Cardiac septum (tissue), 1 donor: ENCODE measurements around the gene NBPF9. TPM values are rescaled to one million over a fixed set of nuclear protein-coding genes. Genes with fewer than 3 reads are reported as not detected.
"Not testable (repeated sequence)": the region's sequence is repeated elsewhere in the genome, so short reads cannot be mapped to it uniquely, and the experiment has no call there.

Experiments
- DNase-seq: peaks from one replicate; pipeline ENCODE4 v3.0.0-alpha.2; 2020; ENCODE audit warnings: low spot score
- intact Hi-C: fragments of 100-400 bp; cut with DNase I; formaldehyde crosslinking; loops from one replicate; pipeline ENCODE4 v1.14.0; 2022
- total RNA-seq: library from RNA; stranded (reverse); fragmentation: NEBNext Ultra II Directional; extraction: Animal tissue kit (Norgen Biotek cat#: 25700); gene quantifications from one replicate; pipeline ENCODE4 v1.2.1, GENCODE V29; 2021
- donor health status: DM: no; HTN: no; CAD: no.

Gene NBPF9
- total RNA-seq, 1 donor from 2014 or later: 7.6 TPM

GRCh38 chr1:149018577-149018976, 84.8 kb downstream of the NBPF9 start:
- intact Hi-C loops, DNase-seq: not testable (repeated sequence)

GRCh38 chr1:149016626-149017025, 86.7 kb downstream of the NBPF9 start:
- DNase-seq, intact Hi-C loops: not testable (repeated sequence)

- intact Hi-C loops, DNase-seq: not testable (repeated sequence)
Measured at GRCh38 chr1:149015522-149015921, 87.8 kb downstream of the NBPF9 start.

GRCh38 chr1:149013513-149013912, 89.8 kb downstream of the NBPF9 start:
- intact Hi-C loops, DNase-seq: not testable (repeated sequence)

GRCh38 chr1:149012599-149012998, 90.8 kb downstream of the NBPF9 start:
- intact Hi-C loops, DNase-seq: not testable (repeated sequence)

- intact Hi-C loops, DNase-seq: not testable (repeated sequence)
Measured at GRCh38 chr1:149009761-149010160, 93.6 kb downstream of the NBPF9 start.

GRCh38 chr1:149008769-149009168, 94.6 kb downstream of the NBPF9 start:
- DNase-seq, intact Hi-C loops: not testable (repeated sequence)

- DNase-seq, intact Hi-C loops: not testable (repeated sequence)
Measured at GRCh38 chr1:149008326-149008725, 95.0 kb downstream of the NBPF9 start.
